GM18907 (cell line): ENCODE measurements around the gene PRKCE.

Source experiments
- ATAC-seq: cut with Tn5 transposase; IDR thresholded peaks from one replicate; pipeline ENCODE4 v1.9.1; 2021; ENCODE audit warnings: mild to moderate bottlenecking, moderate library complexity; ENCODE audit not compliant: unreplicated experiment

PRKCE gene

GRCh38 chr2:45750001-45750400 is 98.5 kb downstream of the PRKCE start:
- no peak for ATAC-seq

- ATAC-seq: no peak
Observed at GRCh38 chr2:45750484-45750883, 99.0 kb downstream of the PRKCE start.

GRCh38 chr2:45753381-45753780 is 101.9 kb downstream of the PRKCE start:
- no peak for ATAC-seq

GRCh38 chr2:45754131-45755010 is 102.9 kb downstream of the PRKCE start:
- no peak for ATAC-seq

- ATAC-seq: no peak
Observed at GRCh38 chr2:45755585-45756335, 104.3 kb downstream of the PRKCE start.

- no peak for ATAC-seq
Observed at GRCh38 chr2:45758018-45758417, 106.5 kb downstream of the PRKCE start.

- ATAC-seq: no peak
Observed at GRCh38 chr2:45759310-45759851, 107.9 kb downstream of the PRKCE start.

GRCh38 chr2:45761635-45762034 is 110.2 kb downstream of the PRKCE start:
- no peak for ATAC-seq

GRCh38 chr2:45763255-45763654 is 111.8 kb downstream of the PRKCE start:
- ATAC-seq: no peak

GRCh38 chr2:45763797-45764196 is 112.3 kb downstream of the PRKCE start:
- no peak for ATAC-seq

- no peak for ATAC-seq
Observed at GRCh38 chr2:45765007-45765727, 113.7 kb downstream of the PRKCE start.

- no peak for ATAC-seq
Observed at GRCh38 chr2:45765728-45766254, 114.3 kb downstream of the PRKCE start.

GRCh38 chr2:45768208-45768607 is 116.7 kb downstream of the PRKCE start:
- ATAC-seq: no peak

GRCh38 chr2:45769056-45769455 is 117.6 kb downstream of the PRKCE start:
- no peak for ATAC-seq

GRCh38 chr2:45769854-45770576 is 118.5 kb downstream of the PRKCE start:
- no peak for ATAC-seq

- no peak for ATAC-seq
Observed at GRCh38 chr2:45770811-45771210, 119.3 kb downstream of the PRKCE start.

- ATAC-seq: no peak
Observed at GRCh38 chr2:45771261-45771660, 119.8 kb downstream of the PRKCE start.

- ATAC-seq: no peak
Observed at GRCh38 chr2:45772038-45772437, 120.6 kb downstream of the PRKCE start.

GRCh38 chr2:45773909-45774308 is 122.4 kb downstream of the PRKCE start:
- ATAC-seq: no peak

- ATAC-seq: no peak
Observed at GRCh38 chr2:45774688-45775244, 123.3 kb downstream of the PRKCE start.
